HG02870 (cell line): ENCODE measurements around the gene TSPAN3.

ENCODE experiments used
- ATAC-seq: cut with Tn5 transposase; IDR thresholded peaks from one replicate; pipeline ENCODE4 v1.9.1; 2021; ENCODE audit warnings: mild to moderate bottlenecking, moderate library complexity; ENCODE audit not compliant: unreplicated experiment

TSPAN3 gene

DNA sequence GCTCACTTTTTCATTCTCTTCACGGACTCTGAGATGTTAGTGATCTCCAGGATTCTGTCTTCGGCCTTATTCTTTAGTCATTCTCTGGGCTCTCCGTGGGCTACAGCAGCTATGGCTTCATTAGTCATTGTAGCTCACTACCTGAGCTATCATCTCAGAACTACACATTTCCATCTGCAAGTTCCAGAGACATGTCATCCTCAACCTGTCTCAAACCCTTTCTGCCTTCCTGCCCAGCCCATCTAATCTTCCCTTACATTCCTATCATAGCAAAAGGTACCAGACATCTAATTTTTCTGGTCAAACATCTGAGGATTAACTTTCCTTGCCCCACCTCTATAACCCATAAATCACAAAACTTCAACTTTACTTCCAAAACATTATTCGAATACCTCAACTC lies 13.2 kb downstream of the TSPAN3 start:
- ATAC-seq = no peak

- no peak for ATAC-seq
Observed at GRCh38 chr15:77057072-77057471, 13.8 kb downstream of the TSPAN3 start.

- no peak for ATAC-seq
Observed at GRCh38 chr15:77053709-77054108, 17.2 kb downstream of the TSPAN3 start.

DNA sequence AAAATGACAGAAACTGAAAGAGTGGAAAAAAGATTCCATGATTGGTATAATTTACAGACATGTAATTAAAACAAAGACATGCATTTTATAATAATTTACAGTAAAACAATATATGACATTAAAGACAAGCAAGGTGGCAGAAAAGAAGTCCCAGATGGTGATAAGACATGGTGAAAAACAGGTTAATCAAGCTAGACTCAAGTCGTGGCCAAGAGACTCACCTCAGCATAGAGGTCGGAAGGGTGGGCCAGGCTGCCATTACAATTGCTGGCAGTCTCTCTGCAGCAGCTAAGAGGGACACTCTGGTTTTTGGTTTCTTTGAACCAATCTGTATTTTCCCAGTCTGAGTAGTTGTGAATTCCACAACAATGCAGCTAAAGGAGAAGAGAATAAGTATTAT lies 18.4 kb downstream of the TSPAN3 start:
- no peak for ATAC-seq

DNA sequence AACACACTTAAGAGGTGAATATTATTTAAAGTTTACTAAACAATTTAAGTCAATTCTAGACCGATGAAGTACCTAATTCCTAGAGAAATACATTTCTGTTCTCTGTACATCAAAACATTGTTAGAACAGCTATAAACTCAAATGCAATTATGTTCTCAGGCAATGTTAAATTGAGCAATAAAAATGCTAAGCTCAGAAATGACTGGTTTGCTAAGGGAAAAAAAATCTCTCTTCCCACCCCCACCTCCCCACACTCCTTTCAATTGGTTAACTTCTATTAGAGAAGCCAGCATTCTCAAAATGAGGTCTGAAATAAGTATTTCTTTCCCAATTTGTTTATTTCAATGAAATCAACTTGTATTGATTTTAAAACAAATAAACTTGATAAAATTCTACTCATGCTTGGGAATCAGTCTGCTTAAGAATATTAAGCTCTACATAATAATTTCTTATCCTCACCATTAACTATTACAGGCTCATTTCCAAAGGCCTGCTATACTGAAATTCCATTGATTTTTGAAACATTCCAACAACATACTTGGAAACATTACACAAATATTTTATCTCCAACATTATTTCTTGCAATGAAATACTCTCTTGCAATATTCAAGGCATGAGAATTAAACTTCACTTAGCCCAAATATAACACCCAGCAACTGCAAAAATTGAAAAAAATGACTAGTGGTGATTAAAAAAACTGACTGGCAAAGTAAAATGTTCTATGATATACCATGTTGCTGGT lies 22.6 kb downstream of the TSPAN3 start:
- ATAC-seq = no peak

- no peak for ATAC-seq
Observed at GRCh38 chr15:77046704-77047412, 24.1 kb downstream of the TSPAN3 start.

DNA sequence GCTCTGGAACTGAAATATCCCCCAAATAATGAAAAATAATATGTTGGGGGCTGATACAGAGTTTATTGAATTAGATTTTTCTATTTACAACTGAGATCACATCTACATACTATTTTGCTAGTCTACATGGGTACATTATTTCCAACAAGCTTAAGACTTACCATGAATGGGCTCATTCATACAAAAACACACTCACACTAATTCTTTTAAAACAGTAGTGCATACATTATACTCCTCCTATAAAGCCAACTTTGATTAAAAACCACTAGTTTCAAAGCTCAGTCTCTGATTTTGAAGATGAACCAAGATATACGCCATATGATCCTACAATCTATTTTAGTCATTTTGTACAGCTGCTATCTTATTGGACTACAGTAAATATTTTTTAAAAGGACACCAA lies 24.9 kb downstream of the TSPAN3 start:
- no peak for ATAC-seq

- no peak for ATAC-seq
Observed at GRCh38 chr15:77044228-77045042, 26.5 kb downstream of the TSPAN3 start.

GRCh38 chr15:77042955-77043920 lies 27.7 kb downstream of the TSPAN3 start:
- ATAC-seq = no peak

GRCh38 chr15:77042245-77042919 lies 28.5 kb downstream of the TSPAN3 start:
- ATAC-seq = no peak

GRCh38 chr15:77040673-77041072 lies 30.2 kb downstream of the TSPAN3 start:
- no peak for ATAC-seq

DNA sequence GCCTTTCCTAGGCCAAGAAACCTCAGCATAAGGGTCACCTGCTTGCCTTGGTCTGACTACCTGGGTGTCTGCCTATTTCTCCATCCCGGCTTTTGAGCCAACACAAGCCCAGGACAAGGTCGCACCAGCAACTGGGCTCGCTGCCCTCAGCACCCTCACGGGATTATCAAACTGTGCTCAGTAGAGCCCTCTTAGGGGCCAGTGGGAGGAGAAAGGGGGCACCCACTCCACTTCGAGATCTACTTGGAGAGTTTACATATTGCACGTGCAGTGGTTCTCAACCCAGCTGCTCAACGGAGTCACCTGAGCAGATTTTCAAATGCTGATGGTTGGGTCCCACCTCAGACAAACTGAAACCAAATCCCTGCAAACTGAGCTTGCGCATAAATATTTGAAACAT lies 31.1 kb downstream of the TSPAN3 start:
- ATAC-seq = no peak

- no peak for ATAC-seq
Observed at GRCh38 chr15:77039217-77039533, 31.7 kb downstream of the TSPAN3 start.

GRCh38 chr15:77038312-77039216 lies 32.3 kb downstream of the TSPAN3 start:
- no peak for ATAC-seq

DNA sequence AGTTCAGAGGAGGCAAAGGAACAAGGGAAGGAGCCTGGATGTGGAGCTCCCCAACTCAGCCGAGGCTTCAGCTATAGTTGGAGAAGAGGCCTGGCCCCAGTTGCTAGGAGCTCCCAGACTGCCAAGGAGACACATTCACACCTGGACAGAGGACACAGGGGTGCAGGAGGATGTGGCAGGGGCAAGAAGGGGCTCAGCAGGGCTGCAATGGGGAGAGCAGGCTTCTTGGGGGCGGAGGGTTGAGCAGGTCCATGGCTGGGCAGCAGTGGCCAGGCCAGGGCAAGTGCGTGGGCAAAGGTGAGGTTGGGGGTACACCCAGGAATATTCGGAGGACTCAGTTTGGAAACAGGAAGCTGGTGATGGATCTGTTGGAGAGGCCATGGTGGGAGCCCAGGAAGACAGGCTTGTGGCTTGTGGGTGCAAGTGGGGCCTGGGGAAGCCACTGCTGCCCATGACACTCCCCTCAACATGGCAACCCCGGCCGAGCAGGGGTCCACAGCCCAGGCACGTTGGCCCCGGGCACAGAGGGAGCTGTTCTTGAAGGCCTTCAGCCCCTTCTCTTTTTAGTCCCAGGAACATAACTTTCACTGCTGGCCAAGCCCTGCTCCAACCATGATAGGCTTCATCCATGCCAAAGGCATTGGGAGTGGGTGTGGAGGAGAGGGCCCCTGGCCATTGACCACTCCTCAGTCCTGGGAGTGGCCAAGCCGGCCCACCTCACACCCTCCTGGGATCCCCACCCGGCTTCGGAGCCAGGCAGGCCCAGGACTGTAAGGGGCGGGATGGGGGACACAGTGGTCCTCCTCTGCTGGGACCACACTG lies 33.3 kb downstream of the TSPAN3 start:
- ATAC-seq = no peak

- ATAC-seq = no peak
Observed at GRCh38 chr15:77036537-77037387, 34.1 kb downstream of the TSPAN3 start.

DNA sequence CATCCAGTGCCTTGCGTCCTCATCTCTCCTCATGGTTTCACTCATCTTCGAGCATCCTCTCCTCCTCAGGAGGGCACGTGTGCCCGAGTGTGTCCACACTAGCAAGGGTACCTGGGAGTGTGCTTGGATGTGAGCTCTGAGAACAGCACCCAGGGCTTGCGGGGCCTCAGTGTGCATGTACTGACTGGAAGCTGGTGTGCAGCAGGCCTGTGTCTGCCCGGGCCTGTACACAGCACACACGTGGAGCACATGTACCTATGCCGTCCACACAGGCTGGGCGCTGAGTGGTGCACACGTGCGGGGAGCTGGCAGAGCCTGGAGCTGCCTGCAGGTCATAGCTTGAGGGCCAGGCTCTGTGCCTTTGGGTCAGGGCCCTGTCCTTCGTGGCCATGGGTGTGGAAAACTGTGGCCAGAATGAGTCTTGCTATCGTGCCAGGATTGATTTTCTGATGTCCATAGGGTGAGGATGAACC lies 34.9 kb downstream of the TSPAN3 start:
- ATAC-seq = no peak
